Measurements from ENCODE around the gene PIGA.

The PIGA gene, protein sequence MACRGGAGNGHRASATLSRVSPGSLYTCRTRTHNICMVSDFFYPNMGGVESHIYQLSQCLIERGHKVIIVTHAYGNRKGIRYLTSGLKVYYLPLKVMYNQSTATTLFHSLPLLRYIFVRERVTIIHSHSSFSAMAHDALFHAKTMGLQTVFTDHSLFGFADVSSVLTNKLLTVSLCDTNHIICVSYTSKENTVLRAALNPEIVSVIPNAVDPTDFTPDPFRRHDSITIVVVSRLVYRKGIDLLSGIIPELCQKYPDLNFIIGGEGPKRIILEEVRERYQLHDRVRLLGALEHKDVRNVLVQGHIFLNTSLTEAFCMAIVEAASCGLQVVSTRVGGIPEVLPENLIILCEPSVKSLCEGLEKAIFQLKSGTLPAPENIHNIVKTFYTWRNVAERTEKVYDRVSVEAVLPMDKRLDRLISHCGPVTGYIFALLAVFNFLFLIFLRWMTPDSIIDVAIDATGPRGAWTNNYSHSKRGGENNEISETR

DNA sequence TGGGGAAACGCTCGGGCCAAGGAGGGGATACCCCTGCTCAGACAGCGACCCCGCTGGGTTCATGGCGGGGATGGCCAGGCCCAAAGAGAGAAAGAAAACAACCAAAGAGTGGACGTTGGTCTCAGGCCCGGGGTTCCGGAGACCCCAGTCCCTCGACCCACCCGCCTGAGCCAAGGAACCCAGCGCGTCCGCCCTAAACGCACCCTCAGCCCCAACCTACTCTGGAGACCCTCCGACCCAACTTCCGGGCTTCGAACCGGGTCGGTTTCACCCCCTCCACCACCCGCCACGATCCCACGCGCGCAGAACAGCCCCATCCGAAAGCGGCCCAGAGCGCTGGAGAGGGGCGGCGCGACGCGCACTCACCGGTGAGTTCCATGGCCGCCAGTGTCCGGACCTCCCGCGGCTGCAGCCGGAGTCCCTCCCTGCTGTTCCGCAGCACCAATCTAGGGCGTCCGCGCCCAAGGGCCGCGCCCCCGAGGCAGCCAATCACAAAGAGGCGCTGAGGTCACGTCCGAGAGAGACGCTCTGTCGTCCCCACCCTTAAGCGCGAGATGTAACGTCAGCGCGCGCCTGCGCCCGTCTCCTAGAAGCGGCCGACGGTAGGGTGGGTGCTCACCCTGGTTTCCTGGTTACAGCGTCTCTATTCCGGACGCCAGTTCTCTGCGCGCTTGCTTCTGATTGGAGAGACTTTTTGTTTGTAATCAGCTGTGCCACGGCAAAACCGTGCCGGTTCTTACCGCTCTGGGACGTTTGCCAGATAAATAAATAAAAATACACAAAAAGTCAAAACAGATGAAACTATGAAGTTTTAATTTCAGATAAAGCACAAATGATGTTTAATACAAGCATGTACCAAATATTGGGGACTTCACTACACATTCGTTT is at the start of gene PIGA:
Gene PIGA (minus strand): TSS at position 389 of the 888 bp plus-strand sequence. CDS start 3,593 bp downstream, outside the sequence.
- peak; percentile 91 for DNase-seq

DNA sequence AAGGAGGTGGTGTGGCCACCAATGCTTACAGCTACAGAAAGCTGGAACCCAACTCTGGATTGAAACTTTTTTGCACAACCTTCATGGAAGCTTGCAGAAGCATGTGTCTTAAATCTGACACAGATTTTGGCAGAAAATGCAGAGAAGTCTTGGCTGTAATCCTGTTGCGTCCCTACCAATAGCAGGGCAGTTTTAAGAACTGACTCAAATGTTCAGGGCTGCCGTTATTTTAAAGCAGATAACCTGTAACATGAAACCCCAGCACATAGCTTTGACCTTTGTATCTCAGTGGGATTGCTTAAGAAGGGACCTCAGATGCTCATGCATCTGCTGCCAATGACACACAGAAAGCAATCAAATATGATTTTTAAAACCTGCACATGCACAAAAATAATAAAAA is 49.0 kb upstream of the PIGA start, which contains the start of gene VEGFD:
Gene VEGFD (minus strand): TSS at position 110 of the 400 bp plus-strand sequence. CDS start 467 bp downstream, outside the sequence.
- no peak for DNase-seq

DNA sequence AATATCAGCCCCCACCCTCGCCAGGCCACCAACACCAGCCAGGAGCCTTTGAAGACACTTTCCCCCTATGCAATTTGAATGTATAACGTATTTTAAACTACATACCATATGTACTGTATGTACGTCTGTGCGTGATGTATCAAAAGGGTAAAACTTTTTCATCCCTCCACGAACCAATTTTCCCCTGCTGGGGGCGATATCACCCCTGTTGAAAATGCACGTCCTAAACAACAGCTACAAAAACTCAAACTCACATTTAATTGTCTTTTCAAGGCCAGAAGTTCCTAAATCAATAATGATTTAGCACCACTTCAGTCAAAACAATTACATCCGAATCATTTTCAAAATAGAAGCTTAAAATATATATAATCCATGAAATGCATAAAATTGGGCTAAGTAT is 47.5 kb upstream of the PIGA start:
- DNase-seq = no peak

DNA sequence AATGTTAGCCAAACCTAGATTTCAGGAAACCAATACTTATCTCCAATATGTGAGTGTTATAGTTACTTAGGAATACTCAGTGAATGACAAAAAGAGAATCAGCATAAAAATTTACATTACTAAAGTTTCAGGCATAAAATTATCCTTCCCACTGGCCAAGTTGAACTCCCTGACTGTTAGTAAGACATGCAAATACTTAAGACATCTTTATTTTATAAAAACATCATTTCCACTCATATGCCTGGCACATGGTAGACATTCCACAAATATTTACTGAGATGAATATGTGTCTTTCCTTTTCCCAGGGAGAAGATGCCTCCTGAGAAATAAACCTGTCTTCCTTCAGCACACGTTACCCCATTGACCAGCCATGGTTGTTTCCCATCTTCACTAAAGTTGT is 41.6 kb upstream of the PIGA start:
- DNase-seq = no peak

DNA sequence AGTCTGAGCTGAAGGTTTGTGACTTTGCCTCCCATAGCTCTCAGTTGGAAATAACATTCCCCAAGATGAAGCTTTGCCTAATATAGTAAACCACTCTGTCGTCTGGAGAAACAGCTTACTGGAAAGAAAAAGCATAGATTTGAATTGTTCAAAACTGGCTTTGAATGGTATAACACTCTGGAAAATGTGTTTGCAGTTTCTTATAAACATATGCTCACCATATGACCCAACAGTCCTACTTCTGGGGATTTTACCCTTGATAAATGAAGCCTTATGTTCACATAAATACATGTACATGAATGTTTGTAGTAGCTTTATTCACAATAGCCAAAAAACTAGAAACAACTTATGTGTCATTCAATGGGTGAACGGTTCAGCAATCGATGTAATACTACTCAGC is 38.7 kb upstream of the PIGA start:
- no peak for DNase-seq

DNA sequence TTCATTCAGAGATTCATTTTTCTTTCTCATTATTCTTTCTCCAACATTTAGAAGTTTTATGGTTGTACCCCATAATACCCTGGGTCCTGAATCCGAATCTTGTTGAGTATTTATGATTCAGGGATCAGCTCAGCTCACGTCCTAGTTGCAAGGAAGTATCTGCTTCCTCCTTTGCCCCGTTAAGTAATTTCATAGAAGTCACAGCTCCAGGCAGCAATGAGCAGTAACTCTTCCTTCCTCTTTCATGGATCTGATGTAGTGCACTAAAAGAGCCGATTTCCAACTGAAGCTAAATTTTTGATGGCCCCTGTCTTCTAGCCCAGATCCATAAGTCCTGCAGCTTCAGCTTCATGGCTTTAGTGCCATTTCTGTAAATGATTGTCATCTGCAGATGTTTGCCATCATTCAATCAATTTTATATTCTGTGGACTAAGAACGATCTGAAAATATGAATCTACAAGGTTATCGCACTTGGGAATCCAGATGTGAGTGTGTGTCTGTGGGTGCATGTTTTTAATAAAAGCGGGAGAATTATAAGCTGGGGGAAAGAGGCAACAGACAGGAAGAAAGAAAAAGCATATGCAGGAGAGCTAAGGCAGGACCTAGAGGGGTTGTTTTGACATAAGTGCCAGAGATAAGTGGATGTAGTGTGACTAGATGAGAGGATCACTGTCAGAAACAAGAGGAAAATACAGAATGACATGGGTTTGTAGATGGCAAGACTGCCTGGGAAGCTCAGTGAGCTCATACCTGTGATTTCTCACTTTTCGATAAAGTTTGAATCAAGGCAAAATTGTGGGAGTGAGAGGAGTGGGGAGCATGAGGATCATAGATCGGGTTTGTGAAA is 31.4 kb upstream of the PIGA start:
- no peak for DNase-seq

DNA sequence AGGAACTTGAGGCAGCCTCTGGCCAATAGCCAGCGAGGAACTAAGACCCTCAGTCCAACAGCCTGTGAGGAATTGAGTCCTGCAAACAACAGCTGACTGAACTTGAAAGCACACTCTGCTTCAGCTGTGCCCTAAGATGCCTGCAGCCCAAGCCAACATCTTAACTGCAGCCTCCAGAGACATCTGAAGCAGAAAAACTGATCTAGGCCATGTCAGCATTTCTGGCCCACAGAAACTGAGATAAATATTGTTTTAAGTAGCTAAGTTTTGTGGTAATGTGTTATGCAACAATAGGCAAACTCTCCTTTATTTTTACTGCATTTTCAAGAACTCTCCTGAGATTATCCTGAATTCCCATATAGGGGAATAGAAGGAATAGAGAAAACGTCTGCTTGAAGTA is 24.4 kb upstream of the PIGA start:
- DNase-seq = no peak

DNA sequence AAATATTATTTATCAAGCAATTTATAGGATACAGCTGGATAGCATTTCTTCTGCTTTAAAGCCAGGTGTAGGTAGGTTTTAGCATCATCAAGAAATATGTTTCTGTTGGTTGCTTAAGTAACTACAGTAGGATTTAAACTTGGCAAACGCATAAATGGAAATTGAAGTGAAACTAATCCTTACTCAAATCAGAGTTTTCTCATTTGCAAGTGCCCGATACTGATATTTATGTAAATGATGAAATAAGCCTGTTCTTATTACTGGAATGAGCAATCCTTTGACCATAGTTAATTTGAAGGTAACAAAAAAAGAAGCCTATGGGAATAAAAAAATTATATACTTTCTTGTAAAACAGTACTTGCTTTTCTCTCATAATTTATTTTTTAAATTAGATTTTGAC is 23.2 kb upstream of the PIGA start:
- DNase-seq = no peak

DNA sequence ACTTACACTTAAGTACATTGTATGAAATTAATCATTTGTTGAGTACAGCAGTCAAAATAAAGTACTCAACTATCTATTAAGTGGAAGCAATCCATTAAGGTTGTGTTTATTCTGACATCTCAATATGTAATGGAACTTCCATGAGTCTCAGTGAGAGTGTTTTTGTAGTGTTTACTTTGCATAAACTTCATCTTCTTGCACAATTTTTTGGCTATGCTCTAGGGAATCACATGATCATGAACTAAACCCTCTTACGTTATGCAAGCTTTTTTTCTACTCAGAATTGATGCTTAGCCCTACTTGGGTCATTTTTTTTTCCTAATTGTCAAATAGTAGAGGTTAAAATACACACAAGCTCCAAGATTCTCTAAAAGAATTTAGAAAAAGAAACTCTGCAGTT is 21.1 kb upstream of the PIGA start:
- DNase-seq = no peak

DNA sequence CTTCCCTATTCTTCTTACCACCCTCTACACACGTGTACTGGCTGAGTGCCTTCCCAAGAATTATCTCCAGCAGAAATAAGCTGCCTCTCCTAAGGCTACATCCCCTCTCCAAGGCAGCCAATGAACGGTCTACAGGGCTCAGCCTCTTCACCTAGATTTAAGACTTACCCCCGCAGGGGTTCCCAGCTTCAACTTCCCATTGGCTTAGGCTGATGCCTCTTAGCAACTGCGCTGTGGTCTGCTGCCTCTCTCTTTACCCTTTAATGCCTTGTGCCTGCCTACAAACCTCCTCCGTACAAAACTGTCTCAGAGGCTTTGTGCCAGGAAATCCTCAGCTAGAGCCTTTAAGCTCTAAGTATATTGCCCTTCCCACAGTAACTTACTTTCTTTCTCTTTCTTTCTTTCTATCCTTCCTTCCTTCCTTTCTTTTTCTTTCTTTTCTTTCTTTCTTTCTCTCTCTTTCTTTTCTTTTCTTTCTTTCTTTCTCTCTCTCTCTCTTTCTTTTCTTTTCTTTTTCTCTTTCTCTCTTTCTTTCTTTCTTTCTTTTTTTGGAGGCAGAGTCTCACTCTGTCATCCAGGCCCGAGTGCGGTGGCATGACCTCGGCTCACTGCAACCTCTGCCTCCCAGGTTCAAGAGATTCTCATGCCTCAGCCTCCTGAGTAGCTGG is 15.1 kb upstream of the PIGA start:
- no peak for DNase-seq

DNA sequence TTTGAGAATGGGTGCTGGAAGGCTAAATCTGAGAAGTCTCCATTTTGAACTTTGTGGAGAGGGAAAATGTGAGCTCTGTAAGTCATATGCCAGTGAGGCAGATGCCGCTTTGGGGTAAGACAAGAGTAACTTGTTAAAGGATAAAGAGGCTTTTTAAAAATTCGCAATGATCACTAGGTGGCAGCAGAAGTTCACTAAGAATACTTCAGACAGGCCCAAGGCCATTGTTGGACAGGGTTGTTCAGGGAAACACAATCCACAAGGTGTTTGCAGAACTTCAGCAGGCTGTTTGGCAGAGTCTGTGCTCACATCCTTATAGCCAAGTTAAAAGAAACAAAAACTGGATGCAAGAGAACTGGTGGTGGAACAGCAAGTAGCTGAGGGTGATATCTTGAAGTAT is 13.7 kb upstream of the PIGA start:
- DNase-seq = peak; percentile 4

DNA sequence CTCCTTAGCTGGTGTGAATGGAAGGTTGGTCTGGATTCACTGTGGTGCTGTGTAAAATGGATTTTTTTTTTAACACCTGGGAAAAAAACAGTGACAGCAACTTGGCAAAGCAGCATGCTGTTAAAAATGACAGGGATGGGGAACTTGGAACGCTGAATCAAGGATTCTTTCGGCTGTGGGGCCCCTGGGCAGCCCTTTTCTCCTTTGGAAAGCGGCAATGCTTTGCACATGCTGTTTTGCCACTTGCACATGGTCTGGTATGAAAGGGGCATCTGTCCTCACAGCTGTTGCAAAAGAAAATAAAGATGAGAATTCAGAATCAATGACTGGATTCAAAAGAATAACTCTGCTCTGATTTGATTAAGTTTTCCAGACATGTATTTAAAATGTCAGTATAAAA is 10.7 kb upstream of the PIGA start:
- DNase-seq = no peak

DNA sequence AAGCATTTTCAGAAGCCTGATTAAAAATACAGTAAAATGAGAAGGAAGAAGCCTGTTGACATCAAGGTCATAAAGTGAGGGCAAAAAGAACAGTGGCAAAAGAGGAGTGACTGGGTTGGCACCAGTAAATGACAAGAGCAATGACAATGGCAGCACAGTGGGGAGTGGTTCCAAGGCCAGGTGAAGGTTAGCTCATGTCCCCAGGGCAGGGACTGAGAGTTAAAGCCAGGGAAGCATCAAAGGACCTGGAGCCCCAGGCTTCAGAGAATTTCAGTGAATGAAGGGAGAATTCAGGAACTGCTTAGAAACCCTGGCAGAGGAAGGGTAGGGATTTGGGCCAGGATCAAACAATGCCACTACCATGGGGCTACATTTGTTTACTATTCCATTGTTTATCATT is 8.8 kb upstream of the PIGA start:
- DNase-seq = no peak

DNA sequence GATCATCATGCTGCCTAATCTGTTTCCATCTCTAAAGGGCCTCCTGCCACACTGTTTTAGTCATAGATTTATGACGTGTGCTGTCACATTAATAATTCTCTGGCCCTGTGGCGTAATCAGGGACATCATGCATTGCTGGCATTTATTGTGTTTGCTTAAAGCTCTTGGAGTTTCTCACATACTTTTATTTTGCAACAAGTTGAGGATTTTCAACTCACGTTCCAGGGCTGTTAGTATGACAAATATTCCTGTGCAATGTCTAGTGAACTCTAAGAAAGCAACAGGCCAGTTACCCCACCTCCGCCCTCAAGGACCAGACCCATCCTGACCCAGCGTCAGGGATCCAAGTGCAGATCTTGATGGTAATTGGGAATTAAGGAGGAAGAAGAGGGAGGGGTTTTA is 7.8 kb upstream of the PIGA start:
- DNase-seq = no peak

DNA sequence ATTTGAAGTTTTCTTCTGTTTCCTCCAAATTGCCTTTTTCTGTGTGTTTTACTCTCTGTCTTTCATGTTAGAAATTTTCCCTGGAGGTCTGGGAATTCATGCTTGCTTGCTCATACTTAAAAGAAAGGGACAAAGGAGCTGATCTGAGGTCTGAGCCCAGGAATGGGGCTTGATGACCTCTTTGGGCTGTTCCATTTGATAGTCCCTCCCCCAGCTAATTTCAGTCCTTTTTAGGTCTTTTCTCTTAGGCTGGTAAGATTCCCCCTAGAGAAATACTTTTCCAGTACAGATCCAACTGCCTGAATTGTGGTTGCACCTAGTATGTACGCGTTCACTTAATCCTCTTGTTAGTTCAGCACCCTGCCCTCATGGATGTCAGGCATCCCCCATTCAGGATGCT is 5.5 kb upstream of the PIGA start:
- no peak for DNase-seq

DNA sequence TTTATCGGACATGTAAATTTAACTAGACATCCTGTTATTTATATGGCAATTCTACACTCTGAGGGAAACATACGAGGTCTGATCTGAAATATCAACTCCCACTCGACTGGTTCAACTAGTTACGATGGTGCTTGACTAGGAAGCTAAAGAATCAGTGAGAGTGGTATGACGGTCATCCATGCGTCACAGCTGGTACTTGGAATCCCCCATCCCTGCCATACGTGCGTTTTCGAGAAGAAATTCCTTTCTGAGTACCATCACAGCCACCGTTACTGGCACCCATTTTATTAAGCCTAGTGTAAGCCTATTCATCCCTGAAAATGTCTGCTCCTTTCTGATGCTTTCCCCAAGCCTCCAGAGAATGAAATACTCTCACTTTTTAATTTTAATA is 695 bp upstream of the PIGA start:
- peak; percentile 19 for DNase-seq

DNA sequence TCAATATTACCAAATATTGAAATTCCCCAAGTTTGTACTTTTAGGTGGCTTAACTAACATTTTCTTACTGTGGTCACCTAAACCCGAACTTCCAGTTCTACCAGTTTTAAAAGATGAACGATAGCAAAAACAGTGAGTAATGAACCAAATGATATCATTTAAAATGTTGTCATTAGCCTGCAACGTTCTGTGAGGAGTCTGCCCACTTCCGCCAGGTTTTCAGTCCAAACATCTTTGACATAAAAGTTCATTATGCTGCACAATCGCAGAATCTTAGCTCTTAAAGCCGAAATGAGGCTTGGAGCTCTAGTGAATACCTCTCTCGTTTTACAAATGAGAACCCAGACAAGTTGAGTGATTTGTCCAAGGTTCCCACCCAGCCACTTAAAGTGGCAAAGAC is 762 bp downstream of the PIGA start:
- peak; percentile 23 for DNase-seq

DNA sequence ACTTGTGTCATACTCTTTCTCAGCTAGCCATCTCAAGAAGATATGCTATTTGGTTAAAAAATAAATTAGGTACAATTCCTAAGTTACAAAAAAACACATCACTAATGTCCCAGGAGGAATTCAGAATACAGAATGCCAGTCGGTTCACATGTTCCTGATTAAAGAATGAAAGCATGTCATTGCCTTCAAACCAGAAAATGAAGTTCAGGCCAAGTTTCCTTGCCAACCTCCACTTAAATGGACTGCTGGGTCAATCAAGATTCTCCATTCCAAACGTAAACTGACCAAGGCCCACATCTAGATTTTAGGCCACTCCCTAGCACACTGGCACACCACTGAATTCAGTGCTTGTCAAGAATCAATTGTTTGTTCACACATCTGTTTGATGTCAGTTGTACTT is 6.5 kb downstream of the PIGA start:
- DNase-seq = no peak

DNA sequence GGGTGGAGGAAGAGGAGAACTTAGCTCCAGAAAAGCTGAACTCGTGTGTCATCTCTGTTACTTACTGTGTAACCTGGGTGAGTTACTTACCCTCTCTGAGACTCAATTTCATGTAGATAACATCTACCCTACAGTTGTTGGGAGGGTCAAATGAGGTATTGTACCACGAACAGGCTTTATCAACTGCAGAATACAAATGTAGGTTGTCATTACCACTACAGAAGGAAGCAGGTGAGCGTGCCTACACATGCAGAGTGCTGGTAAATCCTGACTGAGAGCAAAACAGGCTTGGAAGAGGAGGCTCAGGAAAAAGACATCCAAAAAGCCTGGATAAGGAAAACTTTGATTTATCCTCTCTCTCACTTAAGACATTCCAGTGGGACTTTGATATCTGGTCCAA is 7.2 kb downstream of the PIGA start:
- no peak for DNase-seq

DNA sequence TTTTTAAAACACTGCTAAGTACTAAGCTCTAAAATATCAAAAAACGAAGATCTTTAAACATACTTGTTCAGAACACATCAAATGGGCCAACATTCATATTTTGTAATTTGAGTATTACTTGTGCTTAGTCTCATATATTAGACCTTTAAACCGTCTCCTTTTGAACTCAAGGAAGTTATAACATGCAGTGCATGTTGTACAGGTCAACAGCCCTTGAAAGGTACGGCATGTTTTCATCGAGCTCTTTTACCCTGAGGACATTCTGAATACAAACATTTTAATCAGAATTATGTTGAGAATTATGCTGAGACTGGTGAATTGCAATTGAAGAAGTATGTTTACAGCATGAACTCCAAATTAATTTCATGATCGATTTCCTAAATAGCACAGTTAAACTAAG is 12.9 kb downstream of the PIGA start:
- no peak for DNase-seq

DNA sequence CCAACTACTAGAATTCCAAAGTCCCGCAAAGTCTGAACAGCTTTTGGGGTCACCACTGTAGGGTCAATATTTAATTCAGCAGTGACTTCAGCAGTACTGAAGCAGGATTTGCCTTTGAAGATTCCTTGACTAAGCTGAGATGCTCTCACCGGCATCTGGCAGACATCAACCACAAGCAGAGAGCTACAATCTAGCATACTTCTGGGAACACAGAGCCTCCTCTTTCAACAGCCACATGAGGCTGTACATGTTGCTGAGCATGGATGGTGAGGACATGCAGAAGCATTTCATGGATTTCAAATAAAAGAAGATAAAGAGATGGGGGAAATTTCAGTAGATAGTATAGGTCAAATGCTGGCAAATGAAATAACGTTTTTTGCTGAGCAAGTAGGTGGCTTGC is 13.3 kb downstream of the PIGA start:
- DNase-seq = no peak

DNA sequence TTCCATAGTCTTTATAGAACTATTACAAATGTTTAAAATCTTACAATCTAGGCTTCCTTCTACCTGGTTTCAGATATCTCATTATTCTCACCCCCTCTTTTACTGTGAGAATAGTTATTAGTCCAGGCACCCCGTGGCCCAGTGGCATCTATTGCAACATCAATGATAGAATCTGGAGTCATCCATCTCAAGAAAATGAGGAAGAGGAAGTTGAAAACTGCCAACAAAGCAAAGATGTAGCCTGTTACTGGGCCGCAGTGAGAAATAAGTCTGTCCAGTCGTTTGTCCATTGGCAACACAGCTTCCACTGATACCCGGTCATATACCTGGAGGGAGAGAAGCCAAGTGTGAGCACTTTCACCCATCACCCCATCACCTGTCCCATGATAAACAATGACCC is 13.9 kb downstream of the PIGA start:
- DNase-seq = no peak

Data from CD4-positive, alpha-beta T cell treated with Interleukin-6 for 4 hours (primary cell).